SK-N-SH (cell line): Measurements from ENCODE around the gene RRAD. TPM values are rescaled to one million over a fixed set of nuclear protein-coding genes. Genes with fewer than 3 reads are reported as not detected.
A peak's percentile ranks its signal among the peaks of the same experiment; 100 is the strongest.

ENCODE experiments used
- CTCF ChIA-PET: fragments of 300-600, 350-600 bp; formaldehyde crosslinking; extraction: SDS; loops from one replicate; lab custom pipeline; 2021; lab: Yijun Ruan, JAX
- POLR2A ChIA-PET: fragments of 350-600 bp; sonication (Branson Sonifier 250); formaldehyde crosslinking; extraction: SDS; loops from one replicate; lab custom pipeline; 2020; ENCODE audit warnings: antibody characterized with exemption, inconsistent platforms; lab: Yijun Ruan, JAX
- DNase-seq: peaks from one replicate; pipeline ENCODE4 v3.0.0; 2012
- H2AFZ ChIP-seq: fragments of 200-600 bp; sonication (generic); 2 replicates; pipeline ENCODE4 v1.8.1; 2016; ENCODE audit warnings: antibody characterized with exemption, mild to moderate bottlenecking, low read depth
- H3F3A ChIP-seq: fragments of 200-600 bp; sonication (generic); replicated peaks from 2 replicates; pipeline ENCODE3; 2016; ENCODE audit warnings: antibody characterized with exemption, mild to moderate bottlenecking; ENCODE audit not compliant: insufficient read depth
- H3K27ac ChIP-seq, 2 experiments: fragments of 200-500 bp in 1 of 2; fragments of 200-600 bp in 1 of 2; sonication (Bioruptor generic) in 1 of 2; sonication (generic), shearing (Covaris generic) in 1 of 2; 2 replicates each; pipeline versions ENCODE4 v1.5.1 to v1.6.1; 2014 to 2016; ENCODE audit warnings: low read depth in 2 of 2, inconsistent platforms in 1 of 2, low read length in 1 of 2, mild to moderate bottlenecking in 1 of 2, mixed read lengths in 1 of 2
- H3K27me3 ChIP-seq: fragments of 200-600 bp; sonication (generic), shearing (Covaris generic); 2 replicates; pipeline ENCODE4 v1.6.1; 2016; ENCODE audit warnings: mixed run types; ENCODE audit not compliant: insufficient read depth
- H3K36me3 ChIP-seq, 2 experiments: fragments of 200-500 bp in 1 of 2; fragments of 200-600 bp in 1 of 2; sonication (Bioruptor generic) in 1 of 2; sonication (generic) in 1 of 2; replicated peaks in 1 of 2; 2 replicates each; pipeline versions ENCODE3 to v1.5.1; 2014 to 2016; ENCODE audit warnings: low read length in 1 of 2, mild to moderate bottlenecking in 1 of 2; ENCODE audit not compliant: insufficient read depth in 2 of 2, control insufficient read depth in 1 of 2
- H3K4me1 ChIP-seq, 2 experiments: fragments of 200-500 bp in 1 of 2; fragments of 200-600 bp in 1 of 2; sonication (Bioruptor generic) in 1 of 2; sonication (generic), shearing (Covaris generic) in 1 of 2; 2 replicates each; pipeline versions ENCODE4 v1.5.1 to v1.6.1; 2014 to 2016; ENCODE audit warnings: low read depth in 1 of 2, low read length in 1 of 2, mixed run types in 1 of 2; ENCODE audit not compliant: insufficient read depth in 2 of 2, control insufficient read depth in 1 of 2
- H3K4me2 ChIP-seq: fragments of 200-600 bp; sonication (generic), shearing (Covaris generic); 2 replicates; pipeline ENCODE4 v1.6.1; 2017; ENCODE audit warnings: mixed run types
- H3K4me3 ChIP-seq, 2 experiments: fragments of 200-500 bp in 1 of 2; fragments of 200-600 bp in 1 of 2; sonication (Bioruptor generic) in 1 of 2; sonication (generic), shearing (Covaris generic) in 1 of 2; 2 replicates each; pipeline versions ENCODE4 v1.5.1 to v1.8.1; 2014 to 2016; ENCODE audit warnings: low read depth in 2 of 2, inconsistent platforms in 1 of 2, low read length in 1 of 2, mild to moderate bottlenecking in 1 of 2, mixed read lengths in 1 of 2, moderate library complexity in 1 of 2
- H3K79me2 ChIP-seq: fragments of 200-600 bp; sonication (generic); 2 replicates; pipeline ENCODE4 v1.8.1; 2017; ENCODE audit warnings: mild to moderate bottlenecking; ENCODE audit not compliant: insufficient read depth
- H3K9ac ChIP-seq: fragments of 200-600 bp; sonication (generic); 2 replicates; pipeline ENCODE4 v1.6.1; 2017; ENCODE audit warnings: mixed run types
- H3K9me2 ChIP-seq: fragments of 200-600 bp; sonication (generic); 2 replicates; pipeline ENCODE4 v1.6.1; 2017; ENCODE audit warnings: mixed run types
- H3K9me3 ChIP-seq: fragments of 200-600 bp; sonication (generic); 2 replicates; pipeline ENCODE4 v1.6.1; 2017; ENCODE audit warnings: mixed run types, mild to moderate bottlenecking, moderate library complexity
- H4K20me1 ChIP-seq: fragments of 200-600 bp; sonication (generic); 2 replicates; pipeline ENCODE4 v1.6.1; 2017; ENCODE audit warnings: mild to moderate bottlenecking, mixed run types; ENCODE audit not compliant: insufficient read depth
- EP300 ChIP-seq, 2 experiments: IDR thresholded peaks; 2 replicates each; pipeline versions ENCODE4 v1.4.0 to v1.6.1; 2012; ENCODE audit warnings: borderline replicate concordance in 1 of 2, low read depth in 1 of 2, low read length in 1 of 2
- FOXJ3 ChIP-seq: sonication (generic); formaldehyde crosslinking; IDR thresholded peaks from 2 replicates; pipeline ENCODE4 v1.5.1; 2020; ENCODE audit warnings: mild to moderate bottlenecking, missing genetic modification reagents
- MEF2A ChIP-seq: IDR thresholded peaks from 2 replicates; pipeline ENCODE4 v1.4.0; 2012; ENCODE audit warnings: low read depth, borderline replicate concordance
- NRF1 ChIP-seq: IDR thresholded peaks from 2 replicates; pipeline ENCODE4 v1.6.1; 2012; ENCODE audit warnings: low read depth, mild to moderate bottlenecking, low read length
- TCF12 ChIP-seq: IDR thresholded peaks from 2 replicates; pipeline ENCODE4 v1.4.0; 2012
- TEAD4 ChIP-seq: IDR thresholded peaks from 2 replicates; pipeline ENCODE4 v1.4.0; 2012; ENCODE audit warnings: mild to moderate bottlenecking, borderline replicate concordance; ENCODE audit not compliant: insufficient read depth
- WGBS: methylation state at CpG from one replicate; pipeline ENCODE4 v1.1.6; 2017; ENCODE audit warnings: low lambda C conversion rate; 5-methylcytosine and 5-hydroxymethylcytosine counted together
- polyA plus RNA-seq, 3 experiments: library from polyadenylated mRNA; depleted of rRNA; stranded (reverse); fragments of >200 nt; gene quantifications; 2 replicates each; pipeline ENCODE4 v1.2.3, GENCODE V29; 2012
- TF ChIP-seq, protein P1 (sequence below): fragments of 200-600 bp; sonication (generic); IDR thresholded peaks from 2 replicates; pipeline ENCODE4 v1.6.1; 2017; ENCODE audit warnings: antibody characterized with exemption, mild to moderate bottlenecking, moderate library complexity
- TF ChIP-seq, protein P2 (sequence below): IDR thresholded peaks from 2 replicates; pipeline ENCODE4 v1.4.0; 2012; ENCODE audit warnings: low read depth
- TF ChIP-seq, protein P3 (sequence below): fragments of 150-350 bp; IDR thresholded peaks from 2 replicates; pipeline ENCODE4 v1.6.1; 2017; ENCODE audit warnings: antibody characterized with exemption, low read length, low read depth, borderline replicate concordance

RRAD gene
- polyA plus RNA-seq, 1 of the 3 experiments (the other 2 are of a cell fraction) = 9.3 TPM

DNA sequence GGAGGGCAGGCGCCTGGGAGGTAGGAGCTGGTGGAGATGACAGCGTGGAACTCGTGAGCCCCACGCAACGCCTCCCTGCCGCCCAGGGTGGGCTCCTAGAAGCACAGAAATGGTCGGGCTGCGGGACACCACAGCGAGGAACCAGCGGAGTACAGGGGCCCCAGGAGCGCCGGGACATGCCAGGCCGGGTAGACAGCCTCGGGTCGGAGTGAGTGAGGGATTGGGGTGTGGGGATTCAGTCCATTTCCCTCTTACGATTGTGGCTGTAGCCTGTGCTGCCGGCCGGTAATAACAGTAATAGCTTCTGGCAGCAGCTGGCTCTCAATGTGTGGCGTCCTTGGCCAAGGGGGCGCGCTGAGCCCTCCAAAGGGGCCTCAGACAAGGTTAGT is 23.5 kb upstream of the RRAD start:
- no peak for DNase-seq
- no peaks in the 10 kb centered on the region for H3K79me2 ChIP-seq
- CTCF ChIA-PET = interaction anchor here (1.2 to 6.2 kb wide), 3 partner anchors 54 to 207 kb away, joined by 4 to 81 read pairs (median 8); partner anchors contain the start of gene NAE1
- no peak overlapping the region for H3K4me3 ChIP-seq
- H3K27ac ChIP-seq = no peak overlapping the region
- H3F3A ChIP-seq = peaks cover 14% of the 10 kb centered on the region
- H3K4me1 ChIP-seq = peaks cover 0 to 8% of the 10 kb centered on the region in 2 experiments; a peak in 1 of 4 replicates
- H3K36me3 ChIP-seq = no peaks in the 10 kb centered on the region
- no peak overlapping the region for H3K4me2 ChIP-seq
- H3K9me2 ChIP-seq = no peaks in the 10 kb centered on the region
- POLR2A ChIA-PET = no interaction called here
- H3K27me3 ChIP-seq = no peaks in the 10 kb centered on the region
- no peaks in the 10 kb centered on the region for H4K20me1 ChIP-seq
- 80% methylated on average over 12 of the region's 21 CpGs for WGBS
- no peak overlapping the region for H3K9ac ChIP-seq
- H3K9me3 ChIP-seq = no peaks in the 10 kb centered on the region; the same call in 1 of the 2 replicates
- H2AFZ ChIP-seq = peak overlapping the region; percentile 84; the same call in 1 of the 2 replicates
- TF ChIP-seq, protein P1, sequence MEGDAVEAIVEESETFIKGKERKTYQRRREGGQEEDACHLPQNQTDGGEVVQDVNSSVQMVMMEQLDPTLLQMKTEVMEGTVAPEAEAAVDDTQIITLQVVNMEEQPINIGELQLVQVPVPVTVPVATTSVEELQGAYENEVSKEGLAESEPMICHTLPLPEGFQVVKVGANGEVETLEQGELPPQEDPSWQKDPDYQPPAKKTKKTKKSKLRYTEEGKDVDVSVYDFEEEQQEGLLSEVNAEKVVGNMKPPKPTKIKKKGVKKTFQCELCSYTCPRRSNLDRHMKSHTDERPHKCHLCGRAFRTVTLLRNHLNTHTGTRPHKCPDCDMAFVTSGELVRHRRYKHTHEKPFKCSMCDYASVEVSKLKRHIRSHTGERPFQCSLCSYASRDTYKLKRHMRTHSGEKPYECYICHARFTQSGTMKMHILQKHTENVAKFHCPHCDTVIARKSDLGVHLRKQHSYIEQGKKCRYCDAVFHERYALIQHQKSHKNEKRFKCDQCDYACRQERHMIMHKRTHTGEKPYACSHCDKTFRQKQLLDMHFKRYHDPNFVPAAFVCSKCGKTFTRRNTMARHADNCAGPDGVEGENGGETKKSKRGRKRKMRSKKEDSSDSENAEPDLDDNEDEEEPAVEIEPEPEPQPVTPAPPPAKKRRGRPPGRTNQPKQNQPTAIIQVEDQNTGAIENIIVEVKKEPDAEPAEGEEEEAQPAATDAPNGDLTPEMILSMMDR = no peak
- TF ChIP-seq, protein P2, sequence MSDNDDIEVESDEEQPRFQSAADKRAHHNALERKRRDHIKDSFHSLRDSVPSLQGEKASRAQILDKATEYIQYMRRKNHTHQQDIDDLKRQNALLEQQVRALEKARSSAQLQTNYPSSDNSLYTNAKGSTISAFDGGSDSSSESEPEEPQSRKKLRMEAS = no peak
- TF ChIP-seq TCF12 = no peak
- TF ChIP-seq MEF2A = no peak
- TF ChIP-seq FOXJ3 (CRISPR knock-in tag) = no peak

- CTCF ChIA-PET = interaction anchor here (1.0 to 3.6 kb wide), 7 partner anchors 11 to 71 kb away, joined by 3 to 22 read pairs (median 4); partner anchors contain the start of gene CES3
- H3K27me3 ChIP-seq = no peaks in the 10 kb centered on the region
These were observed 22.9 kb upstream of the RRAD start for GRCh38 chr16:66948134-66948836.

More at GRCh38 chr16:66948134-66948836, 22.9 kb upstream of the RRAD start:
- no peaks in the 10 kb centered on the region; the same call in 1 of the 2 replicates for H3K9me3 ChIP-seq
- H3K4me2 ChIP-seq = peak overlapping the region; percentile 79
- TF ChIP-seq, protein P3, sequence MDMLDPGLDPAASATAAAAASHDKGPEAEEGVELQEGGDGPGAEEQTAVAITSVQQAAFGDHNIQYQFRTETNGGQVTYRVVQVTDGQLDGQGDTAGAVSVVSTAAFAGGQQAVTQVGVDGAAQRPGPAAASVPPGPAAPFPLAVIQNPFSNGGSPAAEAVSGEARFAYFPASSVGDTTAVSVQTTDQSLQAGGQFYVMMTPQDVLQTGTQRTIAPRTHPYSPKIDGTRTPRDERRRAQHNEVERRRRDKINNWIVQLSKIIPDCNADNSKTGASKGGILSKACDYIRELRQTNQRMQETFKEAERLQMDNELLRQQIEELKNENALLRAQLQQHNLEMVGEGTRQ = no peak
- no peak for TF ChIP-seq MEF2A
- TF ChIP-seq TEAD4 = no peak
- no peak for TF ChIP-seq NRF1
- no peak for TF ChIP-seq EP300 (IDR thresholded peaks at IDR 0.05; ENCODE audit: borderline replicate concordance in 1 of 2, low read depth in 1 of 2, low read length in 1 of 2)
- TF ChIP-seq, all 33 proteins: peak for 0
- Histone ChIP-seq H3K4me3 (peak overlapping the region; percentile 45 to 57; a peak in 3 of 4 replicates), H4K20me1 (no peaks in the 10 kb centered on the region), H3K79me2 (no peaks in the 10 kb centered on the region), H3F3A (peaks cover 14% of the 10 kb centered on the region), H3K9ac (no peak overlapping the region), H3K9me2 (no peaks in the 10 kb centered on the region), H3K4me1 (peaks cover 0 to 8% of the 10 kb centered on the region in 2 experiments; a peak in 1 of 4 replicates), H2AFZ (peak overlapping the region; percentile 84), H3K27ac (no peak overlapping the region), H3K36me3 (peaks cover 0 to 5% of the 10 kb centered on the region in 2 experiments)
- WGBS = 30% methylated on average over 35 of the region's 44 CpGs
- POLR2A ChIA-PET = no interaction called here
- DNase-seq = no peak
